SU-DHL-6 (cell line): ENCODE data around the gene PPP1R12C.

Experiments
- H2AFZ ChIP-seq: fragments of 200-600 bp; sonication (generic); 2 replicates; pipeline ENCODE4 v1.6.1; 2014; ENCODE audit warnings: low read depth, mild to moderate bottlenecking, moderate library complexity, mixed read lengths, antibody characterized with exemption, low read length; ENCODE audit not compliant: severe bottlenecking
- H3F3A ChIP-seq: fragments of 200-600 bp; shearing (Covaris generic); 2 replicates; pipeline ENCODE4 v1.6.0; 2016; ENCODE audit warnings: antibody characterized with exemption, mild to moderate bottlenecking; ENCODE audit not compliant: insufficient read depth
- H3K27ac ChIP-seq: fragments of 200-600 bp; sonication (generic); 2 replicates; pipeline ENCODE4 v1.5.1; 2016; ENCODE audit warnings: low read depth, mild to moderate bottlenecking, low read length, moderate library complexity, mixed read lengths
- H3K27me3 ChIP-seq: fragments of 200-600 bp; sonication (generic), shearing (Covaris generic); 2 replicates; pipeline ENCODE4 v1.6.0; 2014; ENCODE audit warnings: mild to moderate bottlenecking, low read length
- H3K36me3 ChIP-seq: fragments of 200-600 bp; sonication (generic); 2 replicates; pipeline ENCODE4 v1.6.1; 2014; ENCODE audit warnings: mild to moderate bottlenecking, low read length, mixed read lengths
- H3K4me2 ChIP-seq: fragments of 300-600, 200-600 bp; shearing (Covaris generic), sonication (generic); 2 replicates; pipeline ENCODE4 v1.6.0; 2014; ENCODE audit warnings: low read length, low read depth, mild to moderate bottlenecking; ENCODE audit not compliant: poor library complexity, severe bottlenecking
- H3K4me3 ChIP-seq: fragments of 200-600 bp; sonication (generic); 2 replicates; pipeline ENCODE4 v1.5.1; 2014; ENCODE audit warnings: antibody characterized with exemption, low read length, mild to moderate bottlenecking, mixed read lengths; ENCODE audit not compliant: insufficient read depth, poor library complexity, severe bottlenecking
- H3K79me2 ChIP-seq: fragments of 200-600 bp; sonication (generic); 2 replicates; pipeline ENCODE4 v1.6.1; 2014; ENCODE audit warnings: mild to moderate bottlenecking, low read length, moderate library complexity; ENCODE audit not compliant: insufficient read depth
- H3K9ac ChIP-seq: fragments of 200-600 bp; sonication (generic); 2 replicates; pipeline ENCODE4 v1.7.0; 2014; ENCODE audit warnings: mild to moderate bottlenecking, low read length
- H3K9me2 ChIP-seq: fragments of 200-600 bp; sonication (generic); replicated peaks from 2 replicates; pipeline ENCODE4 v1.6.1; 2014; ENCODE audit warnings: low read length; ENCODE audit not compliant: insufficient read depth
- H3K9me3 ChIP-seq: fragments of 200-600 bp; sonication (generic); 2 replicates; pipeline ENCODE4 v1.6.1; 2014; ENCODE audit warnings: low read length, mixed read lengths; ENCODE audit not compliant: insufficient read depth
- H4K20me1 ChIP-seq: fragments of 200-600 bp; sonication (generic); 2 replicates; pipeline ENCODE4 v1.6.1; 2014; ENCODE audit warnings: low read depth, mild to moderate bottlenecking, antibody characterized with exemption, low read length, moderate library complexity, mixed read lengths
- CTCF ChIP-seq: fragments of 200-600 bp; sonication (generic); IDR thresholded peaks from one replicate; pipeline ENCODE4 v1.5.1; 2017; ENCODE audit warnings: antibody characterized with exemption, mild to moderate bottlenecking, low read length, moderate library complexity; ENCODE audit not compliant: insufficient read depth, poor library complexity, severe bottlenecking
- EZH2phosphoT487 ChIP-seq: fragments of 200-600 bp; sonication (generic), shearing (Covaris generic); conservative IDR thresholded peaks from 2 replicates; pipeline ENCODE4 v1.6.1; 2018; ENCODE audit warnings: mild to moderate bottlenecking, antibody characterized with exemption, low read length, moderate library complexity, mixed read lengths

Gene PPP1R12C

DNA sequence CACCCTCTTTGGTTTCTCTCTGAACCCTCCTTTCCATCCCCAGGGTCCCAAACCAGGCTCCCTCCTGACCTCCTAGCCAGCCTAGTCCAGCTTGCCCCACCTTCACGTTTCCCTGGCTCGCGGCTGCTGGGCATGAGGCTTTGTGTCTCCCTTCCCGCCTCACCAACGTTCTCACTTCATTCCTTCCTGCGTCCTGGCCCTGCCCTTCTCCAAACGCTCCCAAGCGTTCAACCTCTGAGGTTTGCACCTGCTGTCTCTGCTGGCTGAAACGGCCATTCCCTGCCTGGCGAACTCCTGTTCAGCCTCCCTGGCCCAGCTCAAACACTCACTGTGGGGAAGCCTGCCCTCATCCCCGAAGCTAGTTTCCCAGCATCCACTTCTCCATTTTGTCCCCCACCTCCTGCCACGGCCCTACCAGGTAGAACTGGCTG is 29.4 kb downstream of the PPP1R12C start:
- TF ChIP-seq EZH2phosphoT487, result no peak
- no peak for TF ChIP-seq CTCF
- no peaks in the 10 kb centered on the region for H4K20me1 ChIP-seq
- no peak overlapping the region for H3K27ac ChIP-seq
- H3K9ac ChIP-seq, result 0 out of 2 replicates have a peak overlapping the region, but pooled peaks have one; percentile 2
- no peak overlapping the region for H2AFZ ChIP-seq
- no peak overlapping the region for H3K4me3 ChIP-seq
- H3F3A ChIP-seq, result 0 out of 2 replicates have a peak, but pooled peaks cover 11% of the 10 kb centered on the region
- H3K9me3 ChIP-seq, result no peaks in the 10 kb centered on the region
- H3K9me2 ChIP-seq, result no peaks in the 10 kb centered on the region
- H3K4me2 ChIP-seq, result no peak overlapping the region
- H3K27me3 ChIP-seq, result no peaks in the 10 kb centered on the region
- H3K79me2 ChIP-seq, result no peaks in the 10 kb centered on the region
- no peaks in the 10 kb centered on the region for H3K36me3 ChIP-seq

GRCh38 chr19:55087542-55087901 is 29.9 kb downstream of the PPP1R12C start:
- no peak overlapping the region for H2AFZ ChIP-seq
- H3K27me3 ChIP-seq, result no peaks in the 10 kb centered on the region
- H3K9ac ChIP-seq, result no peak overlapping the region
- no peak overlapping the region for H3K27ac ChIP-seq
- no peak for TF ChIP-seq EZH2phosphoT487
- TF ChIP-seq CTCF, result no peak
- H3K9me2 ChIP-seq, result no peaks in the 10 kb centered on the region
- H3K36me3 ChIP-seq, result no peaks in the 10 kb centered on the region
- H3K79me2 ChIP-seq, result no peaks in the 10 kb centered on the region
- H3K4me3 ChIP-seq, result no peak overlapping the region
- 0 out of 2 replicates have a peak, but pooled peaks cover 11% of the 10 kb centered on the region for H3F3A ChIP-seq
- H4K20me1 ChIP-seq, result no peaks in the 10 kb centered on the region
- no peaks in the 10 kb centered on the region for H3K9me3 ChIP-seq
- no peak overlapping the region for H3K4me2 ChIP-seq

DNA sequence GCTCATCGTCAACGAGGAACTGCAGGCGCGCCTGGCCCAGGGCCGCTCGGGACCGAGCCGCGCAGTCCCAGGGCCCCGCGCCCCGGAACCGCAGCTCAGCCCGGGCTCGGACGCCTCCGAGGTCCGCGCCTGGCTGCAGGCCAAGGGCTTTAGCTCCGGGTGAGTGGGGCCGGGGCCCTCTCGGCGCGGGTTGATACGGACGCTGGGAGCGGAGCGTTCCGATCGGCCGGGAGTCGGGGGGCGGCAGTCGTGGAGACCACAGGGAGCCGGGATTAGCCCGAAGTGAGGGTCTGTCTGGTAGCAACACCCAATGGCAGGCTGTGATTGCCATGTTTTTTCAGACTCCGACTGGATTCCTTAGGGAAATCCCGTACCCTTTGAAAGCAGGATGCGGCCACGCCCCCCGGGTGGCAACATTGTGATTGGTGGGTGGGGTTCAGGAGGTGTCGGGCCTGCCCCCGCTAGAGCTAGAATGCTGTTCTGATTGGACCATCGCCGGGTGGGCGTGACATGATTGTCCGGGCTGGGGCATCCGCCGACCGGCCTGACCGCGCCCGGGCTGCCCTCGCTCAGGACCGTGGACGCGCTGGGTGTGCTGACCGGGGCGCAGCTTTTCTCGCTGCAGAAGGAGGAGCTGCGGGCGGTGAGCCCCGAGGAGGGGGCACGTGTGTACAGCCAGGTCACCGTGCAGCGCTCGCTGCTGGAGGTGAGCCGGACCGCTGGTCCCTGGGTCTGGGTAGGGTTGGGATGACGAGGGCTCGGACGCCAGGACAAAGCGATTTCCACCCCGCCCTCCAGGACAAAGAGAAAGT is 30.5 kb downstream of the PPP1R12C start:
- Histone ChIP-seq H3K79me2 (no peaks in the 10 kb centered on the region), H3K36me3 (no peaks in the 10 kb centered on the region), H4K20me1 (no peaks in the 10 kb centered on the region), H3F3A (0 out of 2 replicates have a peak, but pooled peaks cover 11% of the 10 kb centered on the region), H3K9ac (no peak overlapping the region), H3K9me3 (no peaks in the 10 kb centered on the region), H2AFZ (no peak overlapping the region), H3K27ac (no peak overlapping the region), H3K27me3 (no peaks in the 10 kb centered on the region), H3K9me2 (no peaks in the 10 kb centered on the region), H3K4me3 (no peak overlapping the region), H3K4me2 (no peak overlapping the region)
- no peak for TF ChIP-seq CTCF
- no peak for TF ChIP-seq EZH2phosphoT487
